ENCODE results near the gene GPR152. TPM values are rescaled to one million over a fixed set of nuclear protein-coding genes. Genes with fewer than 3 reads are reported as not detected.

GPR152 gene
- total RNA-seq, 1 experiment from 2014 or later = not detected

DNA sequence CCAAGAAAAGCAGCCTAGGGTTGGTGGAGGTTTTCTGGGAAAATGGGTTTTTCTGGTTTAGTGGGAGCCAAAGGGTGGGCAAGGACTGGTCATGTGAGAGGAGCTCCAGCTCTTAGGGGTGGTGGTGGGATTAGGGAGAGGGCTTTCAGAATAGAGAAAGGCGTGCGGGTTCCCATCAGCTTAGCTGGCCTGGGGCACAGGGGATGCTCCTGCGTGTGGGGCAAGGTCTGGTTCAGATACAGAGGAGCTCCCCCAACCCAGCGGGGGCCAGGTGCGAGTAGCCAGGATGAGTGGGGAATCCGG lies 15.9 kb upstream of the GPR152 start:
- H2AFZ ChIP-seq (ENCODE audit: low read length) = no peak overlapping the region
- no peak overlapping the region for H3K27ac ChIP-seq (ENCODE audit: insufficient read length, low read depth, low read length)
- DNase-seq = no peak

More for the DNA sequence above, 15.9 kb upstream of the GPR152 start:
- Histone ChIP-seq H3K14ac (ENCODE audit: insufficient read depth, low read length) (no peak overlapping the region), H3K4me1 (ENCODE audit: insufficient read depth, low read length) (no peaks in the 10 kb centered on the region; the same call in 1 of the 2 replicates), H3K79me2 (ENCODE audit: insufficient read depth, low read length) (no peaks in the 10 kb centered on the region), H4K91ac (ENCODE audit: insufficient read length, low read depth, low read length) (no peak overlapping the region), H3K9ac (ENCODE audit: extremely low read depth, insufficient read length, low read length) (peak overlapping the region; percentile 43), H3K4me2 (ENCODE audit: insufficient read depth, insufficient read length, low read length) (peak overlapping the region; percentile 67), H3K56ac (ENCODE audit: insufficient read length, low read depth, low read length) (no peak overlapping the region), H4K8ac (replicated peaks; ENCODE audit: insufficient read length, low read depth, low read length) (no peak overlapping the region), H3T11ph (ENCODE audit: low read length) (no peak overlapping the region), H2BK120ac (ENCODE audit: low read depth, low read length, poor library complexity, severe bottlenecking) (no peak overlapping the region), H3K23me2 (ENCODE audit: insufficient read length, low read depth, low read length, poor library complexity, severe bottlenecking) (peaks cover 12% of the 10 kb centered on the region), H2AK5ac (ENCODE audit: insufficient read length, low read length) (no peak overlapping the region), H3K9me3 (ENCODE audit: control insufficient read depth, low read depth, low read length) (no peaks in the 10 kb centered on the region), H3K4ac (ENCODE audit: low read depth, low read length) (no peak overlapping the region), H2BK20ac (ENCODE audit: low read depth, low read length, poor library complexity, severe bottlenecking) (no peak overlapping the region), H3K23ac (ENCODE audit: insufficient read length, low read depth, low read length) (no peak overlapping the region), H4K5ac (ENCODE audit: insufficient read length, low read depth, low read length) (no peak overlapping the region), H2BK12ac (ENCODE audit: insufficient read length, low read depth, low read length) (no peak overlapping the region), H2BK15ac (ENCODE audit: low read depth, low read length) (no peak overlapping the region), H3K18ac (ENCODE audit: insufficient read length, low read depth, low read length) (no peak overlapping the region), H3K27me3 (ENCODE audit: insufficient read depth, low read length) (peaks cover 3% of the 10 kb centered on the region; the same call in 1 of the 2 replicates), H4K20me1 (ENCODE audit: control insufficient read depth, insufficient read depth, insufficient read length) (no peaks in the 10 kb centered on the region), H2BK5ac (ENCODE audit: insufficient read length, low read length) (no peak overlapping the region), H3K79me1 (ENCODE audit: insufficient read depth, low read depth, low read length, poor library complexity, severe bottlenecking) (no peaks in the 10 kb centered on the region)
- no peak for TF ChIP-seq CTCF (conservative IDR thresholded peaks at IDR 0.05)
- Mint-ChIP-seq H3K27me3 (ENCODE audit: low read depth) (peaks cover 8% of the 10 kb centered on the region), H3K9me3 (no peaks in the 10 kb centered on the region), H3K4me1 (peaks cover 20 to 25% of the 10 kb centered on the region in 2 experiments), H3K27ac (peak overlapping the region; percentile 63 to 95 (median 80); a peak in 5 of 7 replicates), H3K36me3 (ENCODE audit: insufficient read depth in 1 of 3, low read depth in 3 of 3) (peaks cover 0 to 4% (median 0%) of the 10 kb centered on the region in 3 experiments; a peak in 2 of 7 replicates), H3K4me3 (peak overlapping the region; percentile 87 to 90)
- WGBS (ENCODE audit: extremely low coverage, insufficient read length, low lambda C conversion rate) = no CpG with 5 or more reads among the region's 6 CpGs
